MCF 10A (cell line): ENCODE data around the gene ABCA1. TPM values are rescaled to one million over a fixed set of nuclear protein-coding genes. Genes with fewer than 3 reads are reported as not detected.

Experiments
- BruUV-seq: library from RNA; stranded (reverse); fragments of 400-500 nt; replicated peaks from 2 replicates; lab custom pipeline; 2021; lab: Mats Ljungman, UMichigan
- CTCF ChIA-PET: fragments of 300-600 bp; sonication (Branson Sonifier 250); formaldehyde crosslinking; extraction: SDS; loops from one replicate; lab custom pipeline; 2021; ENCODE audit warnings: antibody characterized with exemption, inconsistent platforms; lab: Yijun Ruan, JAX
- POLR2A ChIA-PET: fragments of 300-600, 350-650 bp; sonication (Branson Sonifier 250); formaldehyde crosslinking; extraction: SDS; loops from one replicate; lab custom pipeline; 2020; ENCODE audit warnings: antibody characterized with exemption, inconsistent platforms; lab: Yijun Ruan, JAX
- DNase-seq: peaks from one replicate; pipeline ENCODE4 v3.0.0-alpha.2; 2018; ENCODE audit not compliant: unreplicated experiment
- H3K27ac Mint-ChIP-seq: one replicate; pipeline ENCODE4 v1.8.0; 2022; ENCODE audit warnings: mild to moderate bottlenecking, low read depth, mixed read lengths; ENCODE audit not compliant: unreplicated experiment
- H3K27me3 Mint-ChIP-seq: one replicate; pipeline ENCODE4 v1.8.0; 2022; ENCODE audit warnings: mixed read lengths; ENCODE audit not compliant: insufficient read depth, unreplicated experiment
- H3K36me3 Mint-ChIP-seq: one replicate; pipeline ENCODE4 v1.8.0; 2022; ENCODE audit warnings: mild to moderate bottlenecking, moderate library complexity, mixed read lengths; ENCODE audit not compliant: insufficient read depth, unreplicated experiment
- H3K4me1 Mint-ChIP-seq: one replicate; pipeline ENCODE4 v1.8.0; 2022; ENCODE audit warnings: mixed read lengths; ENCODE audit not compliant: insufficient read depth, unreplicated experiment
- H3K4me3 Mint-ChIP-seq: one replicate; pipeline ENCODE4 v1.8.0; 2022; ENCODE audit warnings: mild to moderate bottlenecking, moderate library complexity, mixed read lengths; ENCODE audit not compliant: unreplicated experiment
- H3K9me3 Mint-ChIP-seq: one replicate; pipeline ENCODE4 v1.8.0; 2022; ENCODE audit warnings: mixed read lengths; ENCODE audit not compliant: unreplicated experiment
- intact Hi-C: fragments of 100-400 bp; cut with micrococcal nuclease; formaldehyde crosslinking; loops from 2 replicates; pipeline ENCODE4 v1.14.1; 2022
- total RNA-seq: library from RNA; stranded (reverse); gene quantifications from 2 replicates; pipeline ENCODE4 v1.2.3, GENCODE V29; 2022
- TF ChIP-seq, protein P1 (sequence below): fragments of 200-600 bp; IDR thresholded peaks from one replicate; pipeline ENCODE4 v1.8.0; 2022; ENCODE audit warnings: antibody characterized with exemption, mild to moderate bottlenecking; ENCODE audit not compliant: unreplicated experiment

ABCA1 gene
- total RNA-seq, 1 experiment from 2014 or later: 0.28 TPM

DNA sequence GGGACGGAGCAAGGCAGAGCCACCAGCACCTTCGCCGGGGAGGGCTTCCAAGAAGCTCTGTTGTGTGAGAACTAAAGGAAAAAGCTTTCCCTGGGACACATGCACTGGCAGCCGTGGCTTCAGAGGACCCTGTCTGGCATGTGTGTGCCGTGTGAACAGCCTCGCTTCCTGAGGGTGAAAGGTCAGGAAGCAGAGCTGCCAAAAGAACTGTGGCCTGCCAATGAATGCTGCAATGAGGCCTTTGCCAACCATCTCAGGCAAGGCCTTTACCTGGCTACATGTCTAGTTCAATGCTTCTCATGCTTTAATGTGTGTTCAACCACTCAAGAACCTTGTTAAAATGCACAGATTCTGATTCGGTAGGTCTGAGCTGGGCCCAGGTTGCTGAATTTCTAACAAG, 110.5 kb downstream of the ABCA1 start:
- BruUV-seq: no TSS peak
- POLR2A ChIA-PET: interaction anchor here (0.6 kb wide), 1 partner anchor 366 kb away, joined by 3 read pairs; no protein-coding TSS in a partner anchor
- DNase-seq: no peak
- TF ChIP-seq, protein P1, sequence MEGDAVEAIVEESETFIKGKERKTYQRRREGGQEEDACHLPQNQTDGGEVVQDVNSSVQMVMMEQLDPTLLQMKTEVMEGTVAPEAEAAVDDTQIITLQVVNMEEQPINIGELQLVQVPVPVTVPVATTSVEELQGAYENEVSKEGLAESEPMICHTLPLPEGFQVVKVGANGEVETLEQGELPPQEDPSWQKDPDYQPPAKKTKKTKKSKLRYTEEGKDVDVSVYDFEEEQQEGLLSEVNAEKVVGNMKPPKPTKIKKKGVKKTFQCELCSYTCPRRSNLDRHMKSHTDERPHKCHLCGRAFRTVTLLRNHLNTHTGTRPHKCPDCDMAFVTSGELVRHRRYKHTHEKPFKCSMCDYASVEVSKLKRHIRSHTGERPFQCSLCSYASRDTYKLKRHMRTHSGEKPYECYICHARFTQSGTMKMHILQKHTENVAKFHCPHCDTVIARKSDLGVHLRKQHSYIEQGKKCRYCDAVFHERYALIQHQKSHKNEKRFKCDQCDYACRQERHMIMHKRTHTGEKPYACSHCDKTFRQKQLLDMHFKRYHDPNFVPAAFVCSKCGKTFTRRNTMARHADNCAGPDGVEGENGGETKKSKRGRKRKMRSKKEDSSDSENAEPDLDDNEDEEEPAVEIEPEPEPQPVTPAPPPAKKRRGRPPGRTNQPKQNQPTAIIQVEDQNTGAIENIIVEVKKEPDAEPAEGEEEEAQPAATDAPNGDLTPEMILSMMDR: no peak
- no peaks in the 10 kb centered on the region for H3K27me3 Mint-ChIP-seq
- H3K4me1 Mint-ChIP-seq: no peaks in the 10 kb centered on the region
- H3K9me3 Mint-ChIP-seq: no peaks in the 10 kb centered on the region
- intact Hi-C loops: no loop called here
- no peak overlapping the region for H3K4me3 Mint-ChIP-seq
- H3K36me3 Mint-ChIP-seq: peaks cover 6% of the 10 kb centered on the region
- CTCF ChIA-PET: interaction anchor here (0.6 to 1.1 kb wide), 3 partner anchors 9 to 903 kb away, joined by 3 read pairs; no protein-coding TSS in a partner anchor
- H3K27ac Mint-ChIP-seq: no peak overlapping the region

DNA sequence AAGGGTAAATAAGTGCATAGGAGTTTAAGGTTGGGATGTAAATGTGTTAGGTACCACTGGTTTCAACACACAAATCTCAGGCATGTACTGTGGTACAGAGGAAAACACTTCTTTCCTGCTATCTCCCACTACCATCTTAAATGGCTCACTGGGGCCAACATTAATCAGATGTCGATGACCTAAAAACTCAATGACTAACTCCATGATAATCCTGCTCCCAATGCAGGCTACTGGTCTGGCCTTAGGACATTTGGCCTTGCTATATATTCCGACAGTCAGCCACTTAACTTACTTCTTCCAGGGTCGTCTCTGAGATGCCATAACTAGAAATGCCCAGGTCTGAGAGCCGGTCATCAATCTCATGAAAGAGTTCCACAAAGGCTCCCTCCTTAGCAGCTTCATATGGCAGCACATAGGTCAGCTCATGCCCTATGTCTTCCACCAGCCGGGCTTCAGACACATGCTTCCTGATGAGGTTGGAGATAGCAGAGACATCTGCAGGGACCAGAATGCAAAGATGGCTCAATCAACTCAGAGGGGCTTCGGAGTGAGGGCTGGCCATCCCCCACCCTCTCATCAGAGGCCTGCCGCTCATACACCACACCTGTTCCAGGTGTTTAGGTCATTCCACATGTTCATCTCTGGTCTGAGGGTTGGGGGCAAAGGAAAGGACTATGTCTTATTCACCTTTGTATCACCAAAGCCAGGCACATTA, 111.9 kb downstream of the ABCA1 start:
- Mint-ChIP-seq H3K27ac (no peak overlapping the region), H3K27me3 (no peaks in the 10 kb centered on the region), H3K36me3 (peaks cover 3% of the 10 kb centered on the region), H3K4me3 (no peak overlapping the region), H3K4me1 (peaks cover 7% of the 10 kb centered on the region), H3K9me3 (no peaks in the 10 kb centered on the region)
- POLR2A ChIA-PET: no interaction called here
- TF ChIP-seq, protein P1: no peak
- DNase-seq: no peak
- intact Hi-C loops: no loop called here
- CTCF ChIA-PET: interaction anchor here (0.6 to 1.1 kb wide), 3 partner anchors 11 to 35 kb away, joined by 3 read pairs; no protein-coding TSS in a partner anchor
- BruUV-seq: no TSS peak

DNA sequence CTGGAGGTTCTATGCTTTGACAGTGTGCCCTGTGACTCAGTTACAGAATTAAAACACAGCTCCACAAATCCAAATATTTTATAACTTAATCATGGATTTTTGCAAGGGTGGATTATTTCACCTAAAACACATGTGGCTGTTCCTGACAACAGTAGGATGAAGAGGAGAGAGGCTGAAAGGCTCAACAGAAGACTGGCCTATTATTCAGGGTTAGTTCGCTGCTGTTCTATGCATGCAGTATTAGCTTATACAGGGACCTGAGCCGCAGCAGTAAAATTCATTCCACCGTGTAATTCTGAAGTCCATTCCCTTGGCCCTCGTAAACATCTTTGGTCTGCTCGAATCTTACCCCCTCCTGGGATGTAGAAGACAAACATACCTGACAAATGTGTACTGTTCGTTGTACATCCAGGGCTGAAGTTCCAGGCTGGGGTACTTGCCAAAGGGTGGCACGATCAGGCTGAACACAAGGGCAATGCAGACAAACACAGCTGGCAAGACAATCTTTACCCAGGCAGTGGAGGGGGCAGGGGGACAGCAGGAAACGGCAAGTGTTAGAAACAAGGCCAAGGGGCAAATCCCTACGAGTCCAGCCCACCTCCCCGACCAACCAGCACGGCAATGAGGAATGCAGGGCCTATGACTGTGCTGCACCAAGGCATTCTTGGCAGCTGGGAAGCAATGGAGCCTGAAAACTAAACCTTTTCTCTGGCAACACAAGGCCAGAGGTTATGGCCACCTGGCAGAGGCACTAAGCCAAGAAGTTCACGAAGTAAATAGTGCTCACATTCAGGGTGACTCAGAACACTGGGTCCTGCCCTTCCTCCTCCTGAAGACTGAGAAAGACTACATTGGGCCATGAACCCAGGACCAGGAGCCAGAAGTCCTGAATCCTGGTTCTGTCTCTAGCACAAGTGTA, 117.3 kb downstream of the ABCA1 start:
- no peaks in the 10 kb centered on the region for H3K27me3 Mint-ChIP-seq
- no peak overlapping the region for H3K4me3 Mint-ChIP-seq
- TF ChIP-seq, protein P1: no peak
- peaks cover 19% of the 10 kb centered on the region for H3K4me1 Mint-ChIP-seq
- ChIA-PET POLR2A (interaction anchor here (0.6 to 2.2 kb wide), 3 partner anchors 11 to 395 kb away, joined by 3 to 5 read pairs (median 3); no protein-coding TSS in a partner anchor), CTCF (interaction anchor here (0.7 to 1.1 kb wide), 2 partner anchors 594 to 604 kb away, joined by 3 read pairs; no protein-coding TSS in a partner anchor)
- DNase-seq: peak; percentile 78
- no peaks in the 10 kb centered on the region for H3K9me3 Mint-ChIP-seq
- no TSS peak for BruUV-seq
- H3K36me3 Mint-ChIP-seq: no peaks in the 10 kb centered on the region
- peak overlapping the region; percentile 73 for H3K27ac Mint-ChIP-seq
- intact Hi-C loops: loop anchor here (5.0 kb wide), 1 partner anchor 52 kb away; no protein-coding TSS in a partner anchor
